IPS-18c (cell line): ENCODE data around the gene OSBPL6.

Experiments
- H3K4me3 ChIP-seq: 2 replicates; pipeline ENCODE4 v1.7.0; 2013; ENCODE audit warnings: low read depth, mild to moderate bottlenecking, low read length, moderate library complexity; ENCODE audit not compliant: insufficient read depth
- H3K9me3 ChIP-seq: one replicate; pipeline ENCODE4 v1.6.1; 2013; ENCODE audit warnings: mild to moderate bottlenecking, low read length, moderate library complexity; ENCODE audit not compliant: control insufficient read depth, insufficient read depth

The OSBPL6 gene

GRCh38 chr2:178277741-178278197 lies 83.5 kb downstream of the OSBPL6 start:
- no peak overlapping the region for H3K4me3 ChIP-seq
- no peaks in the 10 kb centered on the region for H3K9me3 ChIP-seq

GRCh38 chr2:178279142-178279541 lies 84.8 kb downstream of the OSBPL6 start:
- no peak overlapping the region for H3K4me3 ChIP-seq
- no peaks in the 10 kb centered on the region for H3K9me3 ChIP-seq

DNA sequence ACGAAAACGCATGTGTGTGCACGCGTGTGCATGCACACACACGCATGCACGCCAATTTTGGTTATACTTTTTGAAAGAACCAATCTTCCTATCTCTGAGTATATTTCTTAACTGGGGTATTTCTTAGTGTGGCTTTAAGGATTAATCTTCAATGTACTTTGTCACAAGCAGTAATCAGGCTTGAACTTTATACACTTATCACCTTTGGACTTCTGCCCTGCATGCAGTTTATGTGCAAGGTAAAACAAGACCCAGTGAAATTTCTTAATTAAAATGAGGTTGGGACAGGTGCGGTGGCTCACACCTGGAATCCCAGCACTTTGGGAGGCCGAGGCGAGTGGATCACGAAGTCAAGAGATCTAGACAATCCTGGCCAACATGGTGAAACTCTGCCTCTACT lies 85.3 kb downstream of the OSBPL6 start:
- Histone ChIP-seq H3K9me3 (no peaks in the 10 kb centered on the region), H3K4me3 (no peak overlapping the region)

- no peaks in the 10 kb centered on the region for H3K9me3 ChIP-seq
- H3K4me3 ChIP-seq, result no peak overlapping the region
Observed at GRCh38 chr2:178280244-178280852, 86.0 kb downstream of the OSBPL6 start.

DNA sequence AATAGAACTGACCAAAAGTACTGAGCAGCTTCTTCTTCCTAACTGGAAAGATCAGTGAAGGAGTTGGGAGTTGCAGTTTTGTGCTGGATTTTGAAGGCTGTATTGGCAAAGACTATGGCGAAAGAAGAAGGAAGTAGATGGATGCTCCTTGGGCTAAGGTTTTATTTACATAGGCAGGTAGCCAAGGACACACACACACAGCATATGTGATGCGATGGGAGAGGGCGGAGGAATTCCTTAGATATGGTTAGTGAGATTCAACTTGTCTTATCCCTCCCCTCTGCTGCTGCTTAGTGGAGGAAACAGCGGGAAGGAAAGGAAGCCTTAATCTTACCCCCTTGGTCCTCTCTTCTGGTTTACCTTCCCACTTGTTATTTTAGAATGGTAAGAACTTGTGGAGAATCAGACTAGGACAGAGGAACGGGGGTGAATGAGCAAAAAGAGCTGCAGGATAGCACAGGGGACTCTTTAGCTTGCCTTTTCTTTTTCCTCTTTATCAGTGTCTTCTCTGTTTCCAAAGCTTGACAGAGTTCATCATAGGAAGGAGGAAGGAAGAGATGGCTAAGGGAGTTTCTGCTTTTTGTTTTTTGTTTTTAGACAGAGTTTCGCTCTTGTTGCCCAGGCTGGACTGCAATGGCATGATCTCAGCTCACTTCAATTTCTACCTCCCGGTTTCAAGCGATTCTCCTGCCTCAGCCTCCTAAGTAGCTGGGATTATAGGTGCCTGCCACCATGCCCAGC lies 87.9 kb downstream of the OSBPL6 start:
- no peaks in the 10 kb centered on the region for H3K9me3 ChIP-seq
- H3K4me3 ChIP-seq, result no peak overlapping the region

- no peaks in the 10 kb centered on the region for H3K9me3 ChIP-seq
- H3K4me3 ChIP-seq, result no peak overlapping the region
Observed at GRCh38 chr2:178283341-178283918, 89.1 kb downstream of the OSBPL6 start.

- no peak overlapping the region for H3K4me3 ChIP-seq
- no peaks in the 10 kb centered on the region for H3K9me3 ChIP-seq
Observed at GRCh38 chr2:178284613-178285286, 90.4 kb downstream of the OSBPL6 start.

GRCh38 chr2:178285287-178285615 lies 90.9 kb downstream of the OSBPL6 start:
- H3K4me3 ChIP-seq, result no peak overlapping the region
- H3K9me3 ChIP-seq, result no peaks in the 10 kb centered on the region

DNA sequence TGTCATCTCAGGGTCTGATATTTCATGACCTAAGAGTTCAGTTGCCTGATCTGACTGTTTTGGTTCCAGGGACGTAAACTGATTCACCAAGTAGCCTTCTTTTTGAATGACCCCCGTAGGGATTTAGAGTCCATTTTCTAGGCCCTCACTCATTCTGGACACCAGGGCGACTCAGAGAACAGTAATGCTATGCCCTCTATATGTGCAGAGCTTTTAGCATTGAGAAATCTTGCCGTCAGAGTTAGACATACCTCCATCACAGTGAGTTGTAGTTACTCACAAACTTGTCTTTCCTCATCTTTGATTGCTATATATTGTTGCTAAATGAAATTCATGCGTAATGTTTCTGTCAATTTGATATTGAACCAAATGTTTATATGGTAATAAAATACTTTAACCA lies 92.3 kb downstream of the OSBPL6 start:
- no peak overlapping the region for H3K4me3 ChIP-seq
- H3K9me3 ChIP-seq, result no peaks in the 10 kb centered on the region

GRCh38 chr2:178287652-178288344 lies 93.5 kb downstream of the OSBPL6 start:
- Histone ChIP-seq H3K4me3 (no peak overlapping the region), H3K9me3 (no peaks in the 10 kb centered on the region)

DNA sequence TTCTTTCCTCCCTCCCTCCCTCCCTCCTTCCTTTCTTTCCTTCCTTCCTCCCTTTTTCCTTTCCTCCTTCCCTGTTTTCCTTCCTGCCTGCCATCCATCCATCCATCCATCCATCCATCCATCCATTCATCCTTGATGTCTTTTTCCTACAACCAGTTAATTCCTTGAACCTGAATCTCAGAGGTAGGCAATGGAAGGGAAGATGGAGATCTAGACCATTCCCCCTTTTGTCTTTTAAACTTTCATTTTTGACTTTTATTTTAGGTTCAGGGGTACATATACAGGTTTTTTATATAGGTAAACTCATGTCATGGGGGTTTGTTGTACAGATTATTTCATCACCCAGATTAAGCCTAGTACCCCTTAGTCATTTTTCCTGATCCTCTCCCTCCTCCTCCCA lies 97.4 kb downstream of the OSBPL6 start:
- Histone ChIP-seq H3K9me3 (no peaks in the 10 kb centered on the region), H3K4me3 (no peak overlapping the region)

DNA sequence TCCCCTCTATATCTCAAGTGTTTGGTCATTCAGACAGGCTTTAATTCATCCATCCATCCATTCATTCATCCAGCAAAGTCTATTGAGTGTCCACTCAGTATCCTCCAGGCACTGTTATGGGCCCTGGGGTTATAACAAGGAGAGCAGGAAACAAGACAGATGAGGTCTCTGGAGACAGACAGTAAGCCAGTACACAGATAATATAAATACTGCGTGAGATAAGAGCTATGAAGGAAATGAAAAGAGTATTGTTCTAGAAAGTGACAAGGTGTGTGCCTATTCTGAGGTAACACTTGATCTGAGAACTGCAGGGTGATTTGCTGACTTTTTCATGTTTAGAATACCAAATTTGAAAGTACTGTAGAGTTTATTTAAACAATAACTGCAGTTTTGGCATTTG lies 98.3 kb downstream of the OSBPL6 start:
- no peaks in the 10 kb centered on the region for H3K9me3 ChIP-seq
- H3K4me3 ChIP-seq, result no peak overlapping the region

DNA sequence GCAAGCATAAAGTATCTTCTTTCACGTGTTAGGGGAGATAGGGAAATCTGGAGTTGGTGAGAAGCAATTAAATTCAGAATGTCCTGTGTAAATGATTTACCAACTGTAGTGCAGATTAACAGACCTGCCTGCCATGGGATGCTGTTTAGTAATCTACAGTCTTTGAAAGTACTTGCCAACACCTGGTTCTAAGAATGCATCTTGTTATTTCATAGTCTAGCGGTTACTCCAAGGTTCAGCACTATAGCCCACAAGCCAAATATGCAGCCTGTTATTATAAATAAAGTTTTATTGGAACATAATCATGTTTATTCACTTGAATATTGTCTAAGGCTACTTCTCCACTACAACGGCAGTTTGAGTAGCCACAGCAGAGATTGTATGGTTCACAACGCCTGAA lies 100.8 kb downstream of the OSBPL6 start:
- no peaks in the 10 kb centered on the region for H3K9me3 ChIP-seq
- no peak overlapping the region for H3K4me3 ChIP-seq

DNA sequence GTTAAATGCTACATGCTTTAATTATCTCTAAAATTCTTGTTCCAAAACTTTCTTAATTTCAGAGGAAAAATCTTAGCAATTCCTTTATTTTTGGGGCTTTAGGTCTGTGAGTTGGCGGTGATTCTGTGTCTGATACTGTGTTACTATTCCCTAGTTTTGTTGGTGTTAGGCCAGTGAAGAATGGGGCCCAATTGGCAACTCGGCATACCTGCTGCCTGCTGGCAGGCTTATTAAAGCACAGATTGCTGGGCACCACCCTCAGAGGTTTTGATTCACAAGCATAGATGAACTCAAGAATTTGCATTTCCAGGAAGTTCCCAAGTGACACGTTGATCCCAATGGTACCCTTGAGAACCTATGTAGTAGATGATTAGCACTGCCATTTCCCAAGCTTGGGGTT lies 101.6 kb downstream of the OSBPL6 start:
- no peaks in the 10 kb centered on the region for H3K9me3 ChIP-seq
- H3K4me3 ChIP-seq, result no peak overlapping the region

- Histone ChIP-seq H3K9me3 (no peaks in the 10 kb centered on the region), H3K4me3 (no peak overlapping the region)
Observed at GRCh38 chr2:178296394-178297090, 102.2 kb downstream of the OSBPL6 start.

DNA sequence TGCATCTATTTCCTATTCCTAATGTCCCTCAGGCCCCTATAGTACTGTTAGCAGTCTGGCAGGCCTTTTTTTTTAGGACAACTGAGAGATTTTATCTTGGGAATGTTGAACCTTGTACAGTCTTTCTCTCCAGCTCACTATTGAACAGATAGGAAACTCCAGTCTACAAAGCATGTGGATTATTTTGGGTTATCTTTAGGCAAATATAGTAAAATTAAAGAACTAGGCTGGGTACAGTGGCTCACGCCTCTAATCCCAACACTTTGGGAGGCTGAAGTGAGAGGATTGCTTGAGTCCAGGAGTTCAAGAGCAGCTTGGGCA lies 102.7 kb downstream of the OSBPL6 start:
- Histone ChIP-seq H3K9me3 (no peaks in the 10 kb centered on the region), H3K4me3 (no peak overlapping the region)

- Histone ChIP-seq H3K4me3 (no peak overlapping the region), H3K9me3 (no peaks in the 10 kb centered on the region)
Observed at GRCh38 chr2:178298785-178299212, 104.5 kb downstream of the OSBPL6 start.
